ENCODE data around the gene CCR5AS.

Gene CCR5AS

GRCh38 chr3:46412786-46413298 lies 6.0 kb upstream of the CCR5AS start (continued):
- TF ChIP-seq ERG (CRISPR knock-in tag; IDR thresholded peaks at IDR 0.05) (no peak), EMX1 (CRISPR knock-in tag; IDR thresholded peaks at IDR 0.05) (no peak)

GRCh38 chr3:46411271-46411670 lies 4.4 kb upstream of the CCR5AS start:
- Mint-ChIP-seq H3K4me1 (no peaks in the 10 kb centered on the region; the same call in 1 of the 2 replicates), H3K27me3 (ENCODE audit: low read depth) (no peaks in the 10 kb centered on the region), H3K4me3 (no peak overlapping the region), H3K36me3 (no peaks in the 10 kb centered on the region), H3K9me3 (no peaks in the 10 kb centered on the region), H3K27ac (no peak overlapping the region)
- ATAC-seq (no peak), DNase-seq (ENCODE audit: low spot score) (no peak)
- ChIA-PET CTCF (interaction anchor here (0.7 to 1.5 kb wide), 8 partner anchors 12 to 203 kb away, joined by 3 to 8 read pairs (median 4); partner anchors contain the start of gene CCR1), POLR2A (no interaction called here)
- TF ChIP-seq ERG (CRISPR knock-in tag; IDR thresholded peaks at IDR 0.05) (no peak), NFYB (CRISPR knock-in tag; conservative IDR thresholded peaks at IDR 0.05; ENCODE audit: low read depth) (no peak), ZNF219 (CRISPR knock-in tag; IDR thresholded peaks at IDR 0.05; ENCODE audit: borderline replicate concordance) (no peak), ZNF138 (CRISPR knock-in tag; conservative IDR thresholded peaks at IDR 0.05) (no peak), AFF4 (CRISPR knock-in tag; IDR thresholded peaks at IDR 0.05; ENCODE audit: borderline replicate concordance) (no peak)

GRCh38 chr3:46410669-46411068 lies 3.8 kb upstream of the CCR5AS start:
- Mint-ChIP-seq H3K27me3 (ENCODE audit: low read depth) (no peaks in the 10 kb centered on the region), H3K27ac (no peak overlapping the region), H3K9me3 (no peaks in the 10 kb centered on the region), H3K4me1 (no peaks in the 10 kb centered on the region; the same call in 1 of the 2 replicates), H3K36me3 (no peaks in the 10 kb centered on the region), H3K4me3 (no peak overlapping the region)
- no peak for ATAC-seq
- no peak for DNase-seq (ENCODE audit: low spot score)
- ChIA-PET CTCF (interaction anchor here (0.8 to 1.5 kb wide), 7 partner anchors 11 to 202 kb away, joined by 3 to 8 read pairs (median 5); partner anchors contain the start of gene CCR1), POLR2A (no interaction called here)
- TF ChIP-seq NFATC4 (CRISPR knock-in tag; IDR thresholded peaks at IDR 0.05), result no peak
- TF ChIP-seq CREM (CRISPR knock-in tag; IDR thresholded peaks at IDR 0.05), result no peak
- no peak for TF ChIP-seq STAT6 (CRISPR knock-in tag; conservative IDR thresholded peaks at IDR 0.05; ENCODE audit: low read depth)
- no peak for TF ChIP-seq FOXP4 (CRISPR knock-in tag; IDR thresholded peaks at IDR 0.05)
- TF ChIP-seq ZSCAN18 (CRISPR knock-in tag; IDR thresholded peaks at IDR 0.05), result no peak
- TF ChIP-seq ATF6 (CRISPR knock-in tag; IDR thresholded peaks at IDR 0.05), result no peak
